SK-N-SH (cell line): ENCODE measurements around the gene TBPL1. TPM values are rescaled to one million over a fixed set of nuclear protein-coding genes. Genes with fewer than 3 reads are reported as not detected.

Experiments
- CTCF ChIA-PET: fragments of 300-600, 350-600 bp; formaldehyde crosslinking; extraction: SDS; loops from one replicate; lab custom pipeline; 2021; lab: Yijun Ruan, JAX
- POLR2A ChIA-PET: fragments of 350-600 bp; sonication (Branson Sonifier 250); formaldehyde crosslinking; extraction: SDS; loops from one replicate; lab custom pipeline; 2020; ENCODE audit warnings: antibody characterized with exemption, inconsistent platforms; lab: Yijun Ruan, JAX
- DNase-seq: peaks from one replicate; pipeline ENCODE4 v3.0.0; 2012
- H2AFZ ChIP-seq: fragments of 200-600 bp; sonication (generic); 2 replicates; pipeline ENCODE4 v1.8.1; 2016; ENCODE audit warnings: antibody characterized with exemption, mild to moderate bottlenecking, low read depth
- H3F3A ChIP-seq: fragments of 200-600 bp; sonication (generic); replicated peaks from 2 replicates; pipeline ENCODE3; 2016; ENCODE audit warnings: antibody characterized with exemption, mild to moderate bottlenecking; ENCODE audit not compliant: insufficient read depth
- H3K27ac ChIP-seq, 2 experiments: fragments of 200-500 bp in 1 of 2; fragments of 200-600 bp in 1 of 2; sonication (Bioruptor generic) in 1 of 2; sonication (generic), shearing (Covaris generic) in 1 of 2; 2 replicates each; pipeline versions ENCODE4 v1.5.1 to v1.6.1; 2014 to 2016; ENCODE audit warnings: low read depth in 2 of 2, inconsistent platforms in 1 of 2, low read length in 1 of 2, mild to moderate bottlenecking in 1 of 2, mixed read lengths in 1 of 2
- H3K27me3 ChIP-seq: fragments of 200-600 bp; sonication (generic), shearing (Covaris generic); 2 replicates; pipeline ENCODE4 v1.6.1; 2016; ENCODE audit warnings: mixed run types; ENCODE audit not compliant: insufficient read depth
- H3K36me3 ChIP-seq, 2 experiments: fragments of 200-500 bp in 1 of 2; fragments of 200-600 bp in 1 of 2; sonication (Bioruptor generic) in 1 of 2; sonication (generic) in 1 of 2; replicated peaks in 1 of 2; 2 replicates each; pipeline versions ENCODE3 to v1.5.1; 2014 to 2016; ENCODE audit warnings: low read length in 1 of 2, mild to moderate bottlenecking in 1 of 2; ENCODE audit not compliant: insufficient read depth in 2 of 2, control insufficient read depth in 1 of 2
- H3K4me1 ChIP-seq, 2 experiments: fragments of 200-500 bp in 1 of 2; fragments of 200-600 bp in 1 of 2; sonication (Bioruptor generic) in 1 of 2; sonication (generic), shearing (Covaris generic) in 1 of 2; 2 replicates each; pipeline versions ENCODE4 v1.5.1 to v1.6.1; 2014 to 2016; ENCODE audit warnings: low read depth in 1 of 2, low read length in 1 of 2, mixed run types in 1 of 2; ENCODE audit not compliant: insufficient read depth in 2 of 2, control insufficient read depth in 1 of 2
- H3K4me2 ChIP-seq: fragments of 200-600 bp; sonication (generic), shearing (Covaris generic); 2 replicates; pipeline ENCODE4 v1.6.1; 2017; ENCODE audit warnings: mixed run types
- H3K4me3 ChIP-seq, 2 experiments: fragments of 200-500 bp in 1 of 2; fragments of 200-600 bp in 1 of 2; sonication (Bioruptor generic) in 1 of 2; sonication (generic), shearing (Covaris generic) in 1 of 2; 2 replicates each; pipeline versions ENCODE4 v1.5.1 to v1.8.1; 2014 to 2016; ENCODE audit warnings: low read depth in 2 of 2, inconsistent platforms in 1 of 2, low read length in 1 of 2, mild to moderate bottlenecking in 1 of 2, mixed read lengths in 1 of 2, moderate library complexity in 1 of 2
- H3K79me2 ChIP-seq: fragments of 200-600 bp; sonication (generic); 2 replicates; pipeline ENCODE4 v1.8.1; 2017; ENCODE audit warnings: mild to moderate bottlenecking; ENCODE audit not compliant: insufficient read depth
- H3K9ac ChIP-seq: fragments of 200-600 bp; sonication (generic); 2 replicates; pipeline ENCODE4 v1.6.1; 2017; ENCODE audit warnings: mixed run types
- H3K9me2 ChIP-seq: fragments of 200-600 bp; sonication (generic); 2 replicates; pipeline ENCODE4 v1.6.1; 2017; ENCODE audit warnings: mixed run types
- H3K9me3 ChIP-seq: fragments of 200-600 bp; sonication (generic); 2 replicates; pipeline ENCODE4 v1.6.1; 2017; ENCODE audit warnings: mixed run types, mild to moderate bottlenecking, moderate library complexity
- H4K20me1 ChIP-seq: fragments of 200-600 bp; sonication (generic); 2 replicates; pipeline ENCODE4 v1.6.1; 2017; ENCODE audit warnings: mild to moderate bottlenecking, mixed run types; ENCODE audit not compliant: insufficient read depth
- ELF1 ChIP-seq: IDR thresholded peaks from 2 replicates; pipeline ENCODE4 v1.4.0; 2012
- POLR2AphosphoS5 ChIP-seq: IDR thresholded peaks from 2 replicates; pipeline ENCODE4 v1.6.1; 2012; ENCODE audit warnings: low read depth, low read length
- SIN3A ChIP-seq: IDR thresholded peaks from 2 replicates; pipeline ENCODE4 v1.6.1; 2012; ENCODE audit warnings: low read depth, mild to moderate bottlenecking, low read length, moderate library complexity, borderline replicate concordance
- WGBS: methylation state at CpG from one replicate; pipeline ENCODE4 v1.1.6; 2017; ENCODE audit warnings: low lambda C conversion rate; 5-methylcytosine and 5-hydroxymethylcytosine counted together
- polyA plus RNA-seq, 3 experiments: library from polyadenylated mRNA; depleted of rRNA; stranded (reverse); fragments of >200 nt; gene quantifications; 2 replicates each; pipeline ENCODE4 v1.2.3, GENCODE V29; 2012
- small RNA-seq, 7 experiments: library from RNA; depleted of rRNA; stranded (forward); fragments of <200 nt; gene quantifications; one replicate each; pipeline ENCODE3, GENCODE V24; 2012

The TBPL1 gene
- polyA plus RNA-seq, 1 of the 3 experiments (the other 2 are of a cell fraction), result 16.3 TPM

DNA sequence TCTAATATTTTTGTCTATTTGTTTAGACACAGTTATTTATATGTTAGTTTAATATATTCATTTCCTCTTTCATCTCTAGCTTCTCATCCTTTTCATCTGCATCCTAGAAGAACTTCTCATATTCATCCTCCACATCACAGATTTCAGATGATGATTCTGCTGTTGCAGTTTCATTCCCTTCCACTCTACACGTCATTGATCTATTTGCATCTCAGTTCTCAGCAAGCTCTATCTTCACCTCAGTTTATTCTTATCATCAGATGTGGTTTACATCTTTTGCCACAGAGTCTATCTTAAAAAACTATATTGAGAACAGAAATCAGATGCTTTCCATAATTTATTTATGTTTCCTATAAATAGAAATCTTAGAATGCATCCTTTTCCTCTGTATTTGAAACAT, 86.1 kb downstream of the TBPL1 start:
- CTCF ChIA-PET, result interaction anchor here (0.8 to 1.2 kb wide), 2 partner anchors 25 to 37 kb away, joined by 3 read pairs; no protein-coding TSS in a partner anchor
- Histone ChIP-seq H3K79me2 (no peaks in the 10 kb centered on the region), H3K27ac (no peak overlapping the region), H3K9me2 (no peaks in the 10 kb centered on the region), H3F3A (no peaks in the 10 kb centered on the region), H3K4me1 (peaks cover 0 to 15% of the 10 kb centered on the region in 2 experiments; a peak in 3 of 4 replicates), H3K4me2 (no peak overlapping the region), H4K20me1 (no peaks in the 10 kb centered on the region), H3K4me3 (no peak overlapping the region), H3K27me3 (no peaks in the 10 kb centered on the region), H3K9ac (no peak overlapping the region), H3K9me3 (no peaks in the 10 kb centered on the region), H3K36me3 (no peaks in the 10 kb centered on the region), H2AFZ (no peak overlapping the region)
- no peak for TF ChIP-seq POLR2AphosphoS5
- TF ChIP-seq SIN3A, result no peak
- TF ChIP-seq ELF1, result no peak
- POLR2A ChIA-PET, result no interaction called here
- WGBS, result 89% methylated on average over 1 of the region's 1 CpG
- DNase-seq, result no peak

Small RNAs within 50 kb of the gene (small RNA-seq; reads per million reads assigned to genes)
- gene AL449363.1, result 0 reads per million in 7 experiments

Other genes with a start within 250 kb of the TBPL1 start
- not detected in 2 replicates for gene TCF21, start 64.1 kb upstream of the TBPL1 start, polyA plus RNA-seq (2012; rRNA removed)
- gene SLC2A12, start 99.4 kb downstream of the TBPL1 start, polyA plus RNA-seq (2012; rRNA removed), result 0.61 and 0.80 TPM in 2 replicates